GM12874 (cell line): ENCODE data around the gene RBFA.

ENCODE experiments used
- TF ChIP-seq, protein P1 (sequence below): IDR thresholded peaks from 2 replicates; pipeline ENCODE4 v1.5.1; 2011; ENCODE audit warnings: low read depth, mild to moderate bottlenecking, control low read depth, low read length, moderate library complexity; ENCODE audit not compliant: insufficient read depth

The RBFA gene

GRCh38 chr18:80067321-80067720, 33.1 kb downstream of the RBFA start:
- TF ChIP-seq, protein P1, sequence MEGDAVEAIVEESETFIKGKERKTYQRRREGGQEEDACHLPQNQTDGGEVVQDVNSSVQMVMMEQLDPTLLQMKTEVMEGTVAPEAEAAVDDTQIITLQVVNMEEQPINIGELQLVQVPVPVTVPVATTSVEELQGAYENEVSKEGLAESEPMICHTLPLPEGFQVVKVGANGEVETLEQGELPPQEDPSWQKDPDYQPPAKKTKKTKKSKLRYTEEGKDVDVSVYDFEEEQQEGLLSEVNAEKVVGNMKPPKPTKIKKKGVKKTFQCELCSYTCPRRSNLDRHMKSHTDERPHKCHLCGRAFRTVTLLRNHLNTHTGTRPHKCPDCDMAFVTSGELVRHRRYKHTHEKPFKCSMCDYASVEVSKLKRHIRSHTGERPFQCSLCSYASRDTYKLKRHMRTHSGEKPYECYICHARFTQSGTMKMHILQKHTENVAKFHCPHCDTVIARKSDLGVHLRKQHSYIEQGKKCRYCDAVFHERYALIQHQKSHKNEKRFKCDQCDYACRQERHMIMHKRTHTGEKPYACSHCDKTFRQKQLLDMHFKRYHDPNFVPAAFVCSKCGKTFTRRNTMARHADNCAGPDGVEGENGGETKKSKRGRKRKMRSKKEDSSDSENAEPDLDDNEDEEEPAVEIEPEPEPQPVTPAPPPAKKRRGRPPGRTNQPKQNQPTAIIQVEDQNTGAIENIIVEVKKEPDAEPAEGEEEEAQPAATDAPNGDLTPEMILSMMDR: no peak

DNA sequence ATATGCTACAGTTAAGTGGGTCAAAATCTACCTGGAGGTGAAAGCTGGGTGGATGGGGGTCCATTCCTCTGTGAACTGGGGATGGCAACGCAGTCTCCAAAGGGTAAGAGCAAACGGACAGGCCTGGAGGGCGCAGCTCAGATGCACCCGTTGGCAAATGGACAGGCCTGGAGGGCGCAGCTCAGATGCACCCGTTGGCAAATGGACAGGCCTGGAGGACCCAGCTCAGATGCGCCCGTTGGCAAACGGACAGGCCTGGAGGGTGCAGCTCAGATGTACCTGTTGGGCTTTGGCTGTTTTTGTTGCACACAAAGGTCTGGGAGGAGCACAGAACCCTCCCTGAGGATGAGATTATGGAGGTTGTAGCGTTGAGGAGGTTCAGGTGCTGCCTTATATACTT, 33.7 kb downstream of the RBFA start:
- TF ChIP-seq, protein P1: no peak

DNA sequence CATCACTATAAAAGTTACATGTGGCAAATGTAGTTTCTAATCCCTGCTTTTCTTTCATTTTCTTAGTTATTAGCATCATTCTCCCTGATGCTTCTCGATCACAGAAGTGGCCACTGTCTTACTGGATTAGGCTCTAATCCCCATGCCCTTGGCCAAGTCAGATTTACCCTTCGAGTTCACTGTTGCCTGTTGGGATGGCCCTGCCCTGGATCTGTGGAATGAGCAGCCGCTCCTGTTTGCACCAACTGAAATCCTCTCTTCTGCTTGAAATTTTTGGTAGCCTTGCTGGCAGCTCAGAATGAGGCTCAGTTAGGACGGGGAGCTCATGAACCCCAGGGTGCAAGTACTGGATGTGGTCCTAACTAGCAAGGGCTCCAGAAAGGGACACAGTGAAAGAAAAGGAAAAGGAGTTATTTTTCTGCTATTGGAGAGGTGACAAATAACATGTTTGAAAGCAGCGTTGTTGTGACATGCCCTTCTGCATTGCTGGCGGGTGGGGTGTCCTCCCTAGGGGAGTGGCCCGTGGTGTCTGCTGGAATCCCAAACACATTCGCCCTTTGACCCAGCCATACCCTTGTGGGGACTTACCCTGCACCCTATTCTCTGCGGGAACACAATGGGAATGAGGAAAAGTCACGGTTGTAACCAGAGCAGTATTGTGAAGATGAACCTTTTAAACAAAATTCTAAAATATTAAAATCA, 34.5 kb downstream of the RBFA start:
- TF ChIP-seq, protein P1: no peak

GRCh38 chr18:80070825-80071224, 36.6 kb downstream of the RBFA start:
- TF ChIP-seq, protein P1: no peak

GRCh38 chr18:80074183-80074582, 39.9 kb downstream of the RBFA start:
- TF ChIP-seq, protein P1: no peak

GRCh38 chr18:80074697-80075096, 40.5 kb downstream of the RBFA start:
- TF ChIP-seq, protein P1: no peak

DNA sequence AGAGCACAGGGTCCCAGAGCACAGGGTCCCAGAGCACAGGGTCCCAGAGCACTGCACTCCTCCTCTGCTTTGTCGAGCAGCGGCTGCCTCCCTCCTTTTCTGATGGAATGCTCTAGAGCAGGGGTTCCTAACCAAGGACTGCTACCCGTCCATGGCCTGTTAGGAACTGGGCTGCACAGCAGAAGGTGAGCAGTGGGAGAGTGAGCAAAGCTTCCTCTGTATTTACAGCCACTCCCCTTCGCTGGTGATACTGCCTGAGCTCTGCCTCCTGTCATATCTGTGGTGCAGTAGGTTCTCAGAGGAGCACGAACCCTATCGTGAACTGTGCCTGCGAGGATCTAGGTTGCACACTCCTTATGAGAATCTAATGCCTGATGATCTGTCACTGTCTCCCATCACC, 41.7 kb downstream of the RBFA start:
- TF ChIP-seq, protein P1: no peak
